Activated CD4-positive, CD25-positive, alpha-beta regulatory T cell treated with anti-CD3 and anti-CD28 coated beads, Interleukin-2, amount 50 U/mL, for 16 hours (primary cell): Measurements from ENCODE around the gene EHBP1L1.

ENCODE experiments used
- DNase-seq: peaks from one replicate; pipeline ENCODE4 v3.0.0-alpha.2; 2020; ENCODE audit warnings: low read depth, low spot score

EHBP1L1 gene

DNA sequence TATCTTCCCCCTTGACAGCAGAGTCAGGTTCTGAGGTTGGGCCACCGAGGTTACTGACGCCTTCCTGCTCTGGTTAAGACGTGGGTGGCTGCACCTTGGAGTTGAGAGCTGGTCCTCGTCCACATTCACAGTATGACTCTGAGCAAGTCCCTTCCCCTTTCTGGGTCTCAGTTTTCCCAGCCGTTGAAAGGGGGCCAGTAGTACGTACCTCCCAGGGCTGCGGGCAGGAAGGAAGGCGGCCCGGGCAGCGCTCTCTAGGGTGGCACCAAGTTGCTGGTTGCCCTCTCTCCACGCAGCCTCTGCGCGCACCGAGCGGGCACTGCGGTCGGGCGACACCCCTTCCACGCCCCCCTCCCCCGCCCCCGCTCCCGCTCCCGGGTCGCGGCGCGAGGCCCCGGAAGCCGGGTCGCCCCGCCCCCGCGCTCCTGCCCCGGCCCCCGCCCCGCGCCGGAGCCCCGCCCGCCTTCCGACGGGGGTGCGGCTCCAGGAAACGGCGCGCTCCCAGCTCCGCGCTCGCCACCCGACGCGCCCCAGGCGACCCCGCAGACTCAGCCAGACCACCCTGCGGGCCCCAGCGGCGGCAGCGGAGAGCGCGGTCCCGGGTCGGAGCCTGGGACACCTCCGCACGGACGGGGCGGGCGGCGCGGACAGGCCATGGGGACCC is at the start of gene EHBP1L1:
Gene EHBP1L1 (plus strand): TSS at position 486 of the 664 bp plus-strand sequence. CDS start 250 bp downstream, outside the sequence.
- peak; percentile 48 for DNase-seq

DNA sequence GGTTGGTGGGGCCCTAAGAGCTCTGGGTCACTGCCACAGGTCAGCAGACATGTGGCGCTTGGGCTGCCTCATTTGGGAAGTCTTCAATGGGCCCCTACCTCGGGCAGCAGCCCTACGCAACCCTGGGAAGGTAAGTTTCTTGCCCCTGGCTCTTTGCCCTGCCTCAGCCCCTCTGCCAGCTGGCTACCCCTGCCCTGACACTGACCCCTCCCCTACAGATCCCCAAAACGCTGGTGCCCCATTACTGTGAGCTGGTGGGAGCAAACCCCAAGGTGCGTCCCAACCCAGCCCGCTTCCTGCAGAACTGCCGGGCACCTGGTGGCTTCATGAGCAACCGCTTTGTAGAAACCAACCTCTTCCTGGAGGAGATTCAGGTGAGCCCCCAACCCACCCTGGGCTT is 49.1 kb upstream of the EHBP1L1 start:
- DNase-seq, result no peak

DNA sequence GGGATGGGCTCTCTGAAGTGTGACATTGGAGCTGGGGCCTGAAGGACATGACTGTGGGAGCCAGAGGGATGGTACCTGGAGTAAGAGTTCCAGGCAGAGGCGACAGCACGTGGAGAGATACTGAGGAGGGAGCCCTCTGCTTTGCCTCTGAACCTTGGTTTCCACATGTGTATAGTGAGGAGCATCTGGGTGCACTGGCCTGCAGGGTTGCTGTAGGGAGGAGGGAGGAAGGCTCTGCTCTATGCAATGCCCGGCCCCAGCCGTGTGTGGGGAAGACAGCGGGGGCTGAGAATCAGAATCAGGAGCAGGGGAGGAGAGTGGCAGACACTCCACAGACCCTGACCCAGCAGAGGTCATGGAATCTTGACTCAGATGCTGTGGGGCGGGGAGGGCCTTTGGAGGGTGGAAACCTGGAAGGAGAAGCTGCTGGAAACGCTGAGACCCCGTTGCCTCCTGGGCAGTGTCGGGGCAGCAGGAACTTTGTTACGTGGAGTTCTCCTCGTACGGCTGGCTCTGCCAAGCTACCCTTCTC is 47.0 kb upstream of the EHBP1L1 start:
- no peak for DNase-seq

DNA sequence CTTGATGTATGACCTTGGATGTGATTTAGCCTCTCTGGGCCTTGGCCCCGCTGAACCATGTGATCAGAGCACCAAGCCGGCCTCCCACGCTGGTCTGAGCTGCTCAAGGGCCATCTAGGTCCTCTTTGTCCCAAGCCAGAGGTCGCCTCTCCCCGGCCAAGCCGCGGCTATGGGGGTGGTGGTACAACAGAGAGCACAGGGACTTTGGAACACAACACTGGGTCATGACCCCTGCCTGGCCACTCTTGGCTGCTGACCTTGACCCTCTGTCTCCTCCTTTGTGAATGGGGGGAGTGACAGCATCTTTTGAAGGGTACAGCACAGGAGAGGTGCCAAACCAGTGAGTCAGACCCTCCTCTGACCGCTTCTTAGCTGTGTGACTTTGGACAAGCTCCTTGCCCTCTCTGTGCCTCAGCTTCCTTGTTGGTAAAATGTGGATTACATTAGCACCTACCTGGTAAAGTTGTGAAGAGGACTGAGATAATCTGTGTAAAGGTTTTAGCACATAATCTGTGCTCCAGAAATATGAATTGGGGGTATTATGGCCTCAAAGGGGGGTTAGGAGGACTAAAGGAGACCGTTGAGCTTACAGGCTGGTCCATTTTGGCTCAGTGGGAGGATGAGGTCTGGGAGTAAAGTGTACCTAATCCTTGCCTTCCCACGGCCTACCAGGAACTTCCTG is 46.2 kb upstream of the EHBP1L1 start:
- no peak for DNase-seq

DNA sequence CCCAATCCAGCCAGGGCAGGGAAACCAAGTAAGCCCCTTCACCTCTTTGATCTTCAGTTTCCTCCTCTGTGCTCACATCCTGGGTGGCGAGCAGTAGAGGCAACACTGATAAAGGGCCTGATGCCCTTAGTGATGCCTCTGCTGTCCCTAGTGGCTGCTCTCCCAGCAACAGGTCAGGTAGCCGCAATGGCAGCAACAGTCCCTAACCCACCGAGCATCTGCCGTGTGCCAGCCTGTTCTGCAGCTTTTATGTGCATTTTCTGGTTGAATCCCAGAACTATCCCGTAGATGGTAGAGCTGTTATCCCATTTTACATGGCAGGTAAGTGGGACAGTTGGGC is 45.7 kb upstream of the EHBP1L1 start:
- DNase-seq, result no peak

DNA sequence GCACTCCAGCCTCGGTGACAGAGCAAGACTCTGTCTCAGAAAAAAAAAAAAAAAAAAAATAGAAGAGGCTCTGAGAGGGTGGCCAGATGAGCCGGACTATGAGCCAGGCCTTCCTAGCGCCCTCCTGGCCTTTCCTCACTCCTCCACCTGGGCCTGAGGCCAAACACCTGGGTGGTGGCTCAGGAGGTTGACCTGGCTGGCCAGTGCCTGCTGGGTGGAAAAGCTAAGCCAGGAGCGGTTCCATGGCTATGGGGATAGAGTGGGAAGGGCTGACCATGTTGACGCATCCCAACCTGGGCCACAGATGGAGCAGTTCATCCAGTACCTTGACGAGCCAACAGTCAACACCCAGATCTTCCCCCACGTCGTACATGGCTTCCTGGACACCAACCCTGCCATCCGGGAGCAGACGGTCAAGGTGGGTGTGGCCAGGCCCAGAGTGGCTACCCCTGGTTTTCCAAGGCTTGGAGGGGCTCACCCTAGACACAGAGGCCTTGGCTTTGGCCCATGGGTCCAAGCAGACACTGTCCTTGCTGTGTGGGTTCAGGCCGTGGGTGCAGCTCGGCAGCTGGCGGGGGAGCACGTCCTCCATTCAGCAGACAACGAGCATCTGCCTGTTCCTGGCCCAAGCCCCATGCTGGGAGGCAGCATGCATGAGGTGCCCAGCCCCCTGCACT is 43.3 kb upstream of the EHBP1L1 start:
- DNase-seq, result no peak

DNA sequence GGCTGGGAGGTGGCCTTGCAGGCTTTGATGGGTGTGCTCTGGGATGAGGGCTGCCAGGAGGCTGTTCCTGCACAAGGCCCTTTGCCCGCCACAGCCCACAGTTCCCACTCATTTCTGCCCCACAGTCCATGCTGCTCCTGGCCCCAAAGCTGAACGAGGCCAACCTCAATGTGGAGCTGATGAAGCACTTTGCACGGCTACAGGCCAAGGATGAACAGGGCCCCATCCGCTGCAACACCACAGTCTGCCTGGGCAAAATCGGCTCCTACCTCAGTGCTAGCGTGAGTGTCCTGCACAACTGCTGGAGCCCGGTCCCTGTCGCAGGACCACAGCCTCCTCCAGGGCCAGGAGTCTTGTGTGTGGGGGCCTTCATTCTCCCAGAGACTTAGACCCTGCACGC is 40.8 kb upstream of the EHBP1L1 start:
- DNase-seq, result no peak

DNA sequence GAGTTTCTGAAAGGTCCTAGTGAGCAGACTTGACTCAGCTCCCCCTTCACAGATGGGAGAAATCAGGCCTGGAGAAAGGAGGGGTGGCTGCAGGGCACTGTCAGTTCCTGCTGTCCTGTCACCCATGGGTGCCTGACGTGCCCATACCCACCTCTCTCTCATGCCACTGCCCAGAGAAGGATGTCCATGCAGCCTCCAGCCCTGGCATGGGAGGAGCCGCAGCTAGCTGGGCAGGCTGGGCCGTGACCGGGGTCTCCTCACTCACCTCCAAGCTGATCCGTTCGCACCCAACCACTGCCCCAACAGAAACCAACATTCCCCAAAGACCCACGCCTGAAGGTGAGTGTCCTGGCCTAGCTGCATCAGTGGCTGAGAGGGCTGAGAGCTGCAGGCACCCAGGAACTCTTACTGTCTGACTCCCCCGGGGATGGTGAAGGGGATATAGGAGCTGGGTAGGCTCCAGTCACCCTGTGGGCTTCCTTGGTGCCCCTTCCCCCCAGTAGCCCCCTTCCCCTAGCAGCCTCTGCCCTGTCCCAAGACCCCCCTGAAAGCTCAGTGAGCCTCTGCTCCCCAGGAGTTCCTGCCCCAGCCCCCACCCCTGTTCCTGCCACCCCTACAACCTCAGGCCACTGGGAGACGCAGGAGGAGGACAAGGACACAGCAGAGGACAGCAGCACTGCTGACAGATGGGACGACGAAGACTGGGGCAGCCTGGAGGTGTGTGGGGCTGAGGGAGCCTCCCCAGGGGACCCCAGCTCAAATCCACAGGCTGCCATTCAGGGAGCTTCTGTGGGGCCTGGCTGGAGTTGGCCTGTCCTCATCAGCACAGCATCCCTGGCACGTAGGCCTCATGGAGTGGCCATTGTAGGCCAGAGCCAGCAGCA is 39.2 kb upstream of the EHBP1L1 start:
- no peak for DNase-seq

DNA sequence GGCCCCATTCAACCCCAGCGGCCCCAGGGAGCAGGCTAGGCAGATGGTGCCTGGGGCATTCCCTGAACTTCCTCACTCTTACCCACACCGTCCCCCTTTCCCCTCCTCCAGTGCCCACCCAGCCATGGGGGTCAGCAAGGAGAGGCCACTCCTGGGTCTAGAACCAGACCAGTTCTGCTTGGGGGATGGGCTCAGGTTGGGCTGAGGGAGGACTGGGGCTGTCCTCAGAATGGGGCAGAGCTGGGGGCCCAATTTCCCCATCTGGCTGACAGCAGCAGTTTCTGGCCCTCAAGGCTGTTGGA is 38.6 kb upstream of the EHBP1L1 start:
- no peak for DNase-seq

DNA sequence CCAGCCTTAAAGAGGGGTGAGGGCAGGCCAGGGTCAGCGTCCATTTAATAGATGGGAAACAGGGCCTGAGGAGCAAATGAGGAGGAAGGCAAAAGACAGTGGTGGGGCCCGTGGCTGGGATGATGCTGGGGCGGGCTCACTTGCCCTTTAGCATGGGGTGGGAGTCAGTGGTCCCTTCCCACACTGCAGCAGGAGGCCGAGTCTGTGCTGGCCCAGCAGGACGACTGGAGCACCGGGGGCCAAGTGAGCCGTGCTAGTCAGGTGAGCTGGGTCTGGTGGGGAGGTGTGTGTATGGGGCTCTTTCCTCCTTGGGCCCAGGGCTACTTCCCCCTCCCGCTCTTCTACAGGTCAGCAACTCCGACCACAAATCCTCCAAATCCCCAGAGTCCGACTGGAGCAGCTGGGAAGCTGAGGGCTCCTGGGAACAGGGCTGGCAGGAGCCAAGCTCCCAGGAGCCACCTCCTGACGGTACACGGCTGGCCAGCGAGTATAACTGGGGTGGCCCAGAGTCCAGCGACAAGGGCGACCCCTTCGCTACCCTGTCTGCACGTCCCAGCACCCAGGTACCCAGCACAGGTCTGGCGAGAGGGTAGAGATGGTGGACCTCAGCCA is 38.1 kb upstream of the EHBP1L1 start:
- DNase-seq, result no peak

DNA sequence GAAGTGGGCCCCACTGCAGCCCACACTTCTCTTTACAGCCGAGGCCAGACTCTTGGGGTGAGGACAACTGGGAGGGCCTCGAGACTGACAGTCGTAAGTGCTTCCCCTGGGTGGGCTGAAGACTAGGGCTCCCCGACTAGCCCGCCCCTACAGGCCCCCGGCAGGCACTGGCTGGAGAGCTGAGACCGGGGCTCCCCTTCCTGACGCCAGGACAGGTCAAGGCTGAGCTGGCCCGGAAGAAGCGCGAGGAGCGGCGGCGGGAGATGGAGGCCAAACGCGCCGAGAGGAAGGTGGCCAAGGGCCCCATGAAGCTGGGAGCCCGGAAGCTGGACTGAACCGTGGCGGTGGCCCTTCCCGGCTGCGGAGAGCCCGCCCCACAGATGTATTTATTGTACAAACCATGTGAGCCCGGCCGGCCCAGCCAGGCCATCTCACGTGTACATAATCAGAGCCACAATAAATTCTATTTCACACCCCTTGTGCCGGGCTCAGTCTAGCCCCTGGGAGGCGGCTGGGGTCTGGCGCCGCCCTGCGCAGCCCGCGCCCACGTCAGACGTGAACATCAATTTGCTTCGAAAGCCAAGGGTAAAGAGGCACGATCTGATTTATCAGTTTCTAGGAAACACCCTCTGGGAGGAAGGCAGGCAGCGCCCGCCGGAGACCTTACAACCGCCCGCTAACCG is 37.5 kb upstream of the EHBP1L1 start:
- DNase-seq, result no peak

DNA sequence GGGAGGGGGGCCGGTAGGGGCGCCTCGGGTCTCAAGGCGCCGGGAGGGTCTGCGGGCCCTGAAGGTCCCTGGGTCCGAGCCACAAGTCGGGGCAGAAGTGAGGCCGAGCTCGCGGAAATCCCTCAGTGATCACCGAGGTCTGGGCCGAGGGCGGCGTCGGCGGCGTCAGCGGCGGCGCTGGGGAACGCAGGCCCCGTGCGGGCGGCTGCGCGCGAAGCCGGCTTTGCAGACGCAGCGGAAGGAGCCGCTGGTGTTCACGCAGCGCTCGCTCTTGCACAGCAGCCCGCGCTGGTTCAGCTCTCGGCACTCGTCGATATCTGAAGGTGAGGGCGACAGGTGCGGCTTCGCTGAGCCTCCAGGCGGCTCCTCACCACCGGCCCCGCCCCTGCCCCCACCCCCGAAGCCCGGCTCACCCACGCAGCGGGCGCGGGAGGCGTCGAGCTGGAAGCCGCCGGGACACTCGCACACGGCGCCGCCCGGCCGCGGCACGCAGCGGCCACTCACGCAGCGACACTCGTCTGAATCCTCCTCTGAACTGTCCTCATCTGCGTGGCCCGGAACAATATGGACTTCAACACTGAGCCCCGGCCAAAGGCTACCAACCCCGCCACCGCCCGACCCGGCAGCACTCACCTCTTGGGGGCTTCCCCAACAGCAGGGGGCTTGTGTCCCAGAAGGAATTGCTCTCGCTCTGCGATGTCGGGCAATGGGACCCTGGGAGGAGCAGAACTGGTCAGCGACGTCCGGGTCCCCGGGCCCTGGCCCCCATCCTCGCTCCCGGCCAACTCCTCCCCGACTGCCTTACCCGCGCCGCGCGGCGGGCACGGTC is 36.7 kb upstream of the EHBP1L1 start:
- no peak for DNase-seq

DNA sequence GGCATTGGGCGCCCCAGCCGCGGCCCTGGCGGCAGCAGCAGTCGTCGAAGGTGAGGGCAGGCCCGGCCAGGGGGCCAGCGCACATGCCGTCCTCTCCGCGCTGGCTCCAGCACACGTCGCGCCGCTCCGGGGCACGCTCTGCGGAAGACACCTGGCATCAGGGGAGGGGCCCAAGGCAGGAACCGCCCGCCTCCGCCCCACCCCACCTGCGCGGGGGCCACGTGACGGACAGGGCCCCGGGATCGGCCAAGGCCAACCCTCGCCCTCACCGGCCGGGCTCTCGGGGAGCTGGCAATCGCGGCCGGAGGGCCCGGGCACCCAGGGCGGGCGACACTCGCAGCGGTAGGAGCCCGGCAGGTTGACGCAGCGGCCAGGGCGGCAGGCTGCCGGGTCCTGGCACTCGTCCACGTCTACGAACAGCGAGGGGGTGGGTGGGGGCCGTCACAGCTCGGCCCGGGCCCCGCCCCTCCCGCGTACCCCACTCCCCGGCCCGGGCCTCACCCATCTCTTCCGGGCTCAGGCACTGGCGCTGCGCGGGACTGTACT is 36.0 kb upstream of the EHBP1L1 start:
- no peak for DNase-seq

DNA sequence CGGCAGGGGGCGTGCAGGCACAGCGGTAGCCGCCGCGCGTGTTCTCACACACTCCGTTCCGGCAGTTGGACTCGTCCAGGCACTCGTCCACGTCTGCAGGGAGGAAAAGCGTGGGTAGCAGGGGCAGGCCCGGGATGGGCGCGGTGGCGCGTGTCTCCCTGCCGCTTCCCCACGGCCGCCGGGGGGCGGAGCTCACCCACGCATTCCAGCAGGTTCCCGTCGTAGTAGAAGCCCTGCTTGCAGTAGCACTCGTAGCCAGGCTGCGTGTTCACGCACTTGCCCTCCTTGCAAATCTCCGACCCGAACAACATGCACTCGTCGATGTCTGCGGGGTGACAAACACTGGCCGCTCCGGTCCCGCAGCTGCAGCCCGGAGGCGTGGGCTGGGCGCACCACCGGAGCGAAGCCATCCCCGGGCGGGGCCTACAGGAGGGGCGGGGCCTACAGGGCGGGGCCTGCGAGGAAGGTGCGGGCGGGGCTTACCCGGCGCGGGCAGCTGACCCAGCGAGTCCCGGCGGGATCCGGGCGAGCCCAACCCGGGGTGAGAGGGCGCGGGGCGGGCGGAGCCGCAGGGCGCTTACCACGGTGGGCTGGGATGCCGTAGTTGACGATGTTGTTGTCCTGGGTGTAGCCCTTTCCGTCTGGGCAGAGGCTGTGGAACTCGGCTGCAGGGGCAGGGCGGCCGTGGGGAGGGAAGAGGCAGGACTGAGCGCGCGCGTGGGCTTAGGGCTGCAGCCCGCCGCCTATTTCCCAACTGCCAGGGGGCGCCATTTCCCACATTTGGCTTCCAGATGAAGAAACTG is 35.4 kb upstream of the EHBP1L1 start:
- DNase-seq, result peak; percentile 72

DNA sequence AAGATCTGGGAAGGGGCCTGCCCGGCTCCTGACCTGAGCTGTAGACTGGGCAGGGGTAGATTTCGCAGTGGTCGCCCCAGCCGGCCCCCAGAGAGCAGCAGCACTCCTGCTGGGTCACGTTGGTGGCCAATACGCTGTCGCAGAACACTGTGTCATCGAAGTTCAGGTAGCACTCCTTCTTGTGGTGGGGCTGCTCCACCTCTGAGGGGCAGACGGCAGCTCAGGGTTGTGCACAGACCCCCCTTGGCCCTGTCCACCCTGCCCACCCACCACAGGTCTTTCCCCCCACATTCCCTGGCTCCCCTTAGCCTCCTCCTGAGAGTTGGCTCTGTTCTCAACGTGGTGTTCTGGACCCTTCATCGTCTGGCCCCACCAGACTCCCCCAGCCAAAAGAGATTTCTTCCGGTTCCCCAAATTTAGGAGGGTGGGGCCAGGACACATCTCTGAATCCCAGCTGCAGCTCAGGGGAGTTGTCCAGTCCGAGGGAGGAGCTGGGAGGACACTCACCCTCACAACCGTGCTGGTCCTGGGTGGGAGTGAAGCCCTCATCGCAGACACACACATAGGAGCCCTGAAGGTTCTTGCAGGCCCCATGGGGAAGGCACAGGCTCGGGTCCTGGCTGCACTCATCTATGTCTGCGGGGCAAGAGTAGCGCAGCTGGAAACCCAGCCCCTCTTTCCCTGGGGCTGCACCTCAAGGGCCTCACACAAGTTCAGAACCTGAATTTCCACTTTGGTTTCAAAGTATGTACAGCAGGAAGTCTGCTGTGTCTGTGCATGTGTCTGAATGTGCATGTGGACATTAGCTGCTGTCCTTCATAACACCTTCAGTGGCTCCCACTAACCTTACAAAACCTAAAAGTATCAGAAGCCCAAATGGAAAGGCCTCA is 34.5 kb upstream of the EHBP1L1 start:
- DNase-seq, result no peak

DNA sequence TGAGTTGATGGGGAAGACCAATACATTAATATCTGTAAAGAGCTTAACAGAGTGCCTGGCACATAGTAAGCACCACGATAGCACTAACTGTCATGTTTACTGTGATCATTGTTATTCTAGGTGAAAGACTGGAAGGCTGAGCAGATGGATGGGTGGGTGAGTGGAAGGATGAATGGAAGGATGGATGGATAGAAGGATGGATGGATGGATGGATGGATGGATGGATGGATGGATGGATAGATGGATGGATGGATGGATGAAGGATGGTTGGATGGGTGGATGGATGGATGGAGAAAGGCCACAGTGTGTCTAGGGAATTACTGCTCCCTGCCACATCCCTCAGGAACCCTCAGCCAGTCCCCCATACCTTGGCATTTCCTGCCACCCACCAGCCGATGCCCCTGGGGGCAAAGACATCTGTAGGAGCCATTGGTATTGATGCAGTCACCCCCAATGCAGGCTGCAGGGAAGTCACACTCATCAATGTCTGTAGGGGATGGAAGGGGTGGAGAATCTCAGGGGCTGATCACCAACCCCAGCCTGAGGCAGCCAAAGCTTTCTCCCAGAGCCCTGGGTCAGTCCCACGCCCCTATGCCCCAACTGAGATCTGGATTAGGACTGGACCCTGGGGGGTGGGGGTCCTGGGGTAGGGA is 33.0 kb upstream of the EHBP1L1 start:
- DNase-seq, result no peak

DNA sequence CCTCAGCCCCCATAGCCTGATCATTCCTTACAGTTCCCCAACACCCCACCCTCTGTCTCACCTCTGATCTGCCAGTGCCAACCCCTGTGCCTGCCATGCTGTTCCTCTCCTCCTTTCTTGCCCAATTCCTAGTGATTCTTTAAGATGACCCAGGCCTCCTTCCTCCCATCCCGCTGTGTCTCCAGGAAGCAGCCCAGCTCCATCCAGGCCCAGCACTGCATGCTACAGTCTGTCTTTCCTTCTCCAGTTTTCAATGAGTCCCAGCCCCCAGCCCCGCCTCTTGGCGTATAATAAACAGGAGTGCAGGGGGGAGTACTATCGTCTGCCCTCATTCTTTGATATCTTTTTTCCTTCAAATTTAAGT is 30.0 kb upstream of the EHBP1L1 start:
- DNase-seq, result no peak
